Activated CD4-positive, CD25-positive, alpha-beta regulatory T cell (primary cell): ENCODE results near the gene ONECUT2.

Experiments
- DNase-seq, 4 experiments: peaks; one replicate each; lab custom pipeline; 2025; lab: John Stamatoyannopoulos, UW

The ONECUT2 gene

GRCh38 chr18:57529151-57529550, 94.0 kb downstream of the ONECUT2 start:
- no peak for DNase-seq

- no peak for DNase-seq
Measured at GRCh38 chr18:57533006-57533867, 98.1 kb downstream of the ONECUT2 start.

GRCh38 chr18:57533868-57534510, 98.8 kb downstream of the ONECUT2 start:
- DNase-seq = no peak

- DNase-seq = no peak
Measured at GRCh38 chr18:57534511-57534909, 99.3 kb downstream of the ONECUT2 start.

GRCh38 chr18:57538614-57539013, 103.4 kb downstream of the ONECUT2 start:
- no peak for DNase-seq

- no peak for DNase-seq
Measured at GRCh38 chr18:57539702-57540101, 104.5 kb downstream of the ONECUT2 start.
